Measurements from ENCODE around the gene GNAS-AS1. TPM values are rescaled to one million over a fixed set of nuclear protein-coding genes. Genes with fewer than 3 reads are reported as not detected.

GNAS-AS1 gene
- total RNA-seq, 1 donor from 2014 or later: 1.3 TPM

DNA sequence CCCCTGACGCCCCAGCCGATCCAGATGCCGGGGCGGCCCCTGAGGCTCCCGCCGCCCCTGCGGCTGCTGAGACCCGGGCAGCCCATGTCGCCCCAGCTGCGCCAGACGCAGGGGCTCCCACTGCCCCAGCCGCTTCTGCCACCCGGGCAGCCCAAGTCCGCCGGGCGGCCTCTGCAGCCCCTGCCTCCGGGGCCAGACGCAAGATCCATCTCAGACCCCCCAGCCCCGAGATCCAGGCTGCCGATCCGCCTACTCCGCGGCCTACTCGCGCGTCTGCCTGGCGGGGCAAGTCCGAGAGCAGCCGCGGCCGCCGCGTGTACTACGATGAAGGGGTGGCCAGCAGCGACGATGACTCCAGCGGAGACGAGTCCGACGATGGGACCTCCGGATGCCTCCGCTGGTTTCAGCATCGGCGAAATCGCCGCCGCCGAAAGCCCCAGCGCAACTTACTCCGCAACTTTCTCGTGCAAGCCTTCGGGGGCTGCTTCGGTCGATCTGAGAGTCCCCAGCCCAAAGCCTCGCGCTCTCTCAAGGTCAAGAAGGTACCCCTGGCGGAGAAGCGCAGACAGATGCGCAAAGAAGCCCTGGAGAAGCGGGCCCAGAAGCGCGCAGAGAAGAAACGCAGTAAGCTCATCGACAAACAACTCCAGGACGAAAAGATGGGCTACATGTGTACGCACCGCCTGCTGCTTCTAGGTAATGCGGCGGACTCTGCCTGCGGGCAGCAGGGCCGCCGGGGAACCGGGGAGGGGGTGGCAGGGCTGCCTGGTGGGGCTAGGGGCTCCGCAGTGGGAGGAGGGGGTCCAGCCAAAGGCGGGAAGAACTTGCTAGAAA, 4.2 kb upstream of the GNAS-AS1 start:
- no peak overlapping the region for H3K4me3 ChIP-seq (ENCODE audit: low read depth, low read length)
- no peaks in the 10 kb centered on the region for H3K36me3 ChIP-seq (ENCODE audit: control insufficient read depth, insufficient read depth, low read length)
- DNase-seq (ENCODE audit: low read depth): no peak
- TF ChIP-seq CTCF (IDR thresholded peaks at IDR 0.05; ENCODE audit: insufficient read depth, low read length, poor library complexity, severe bottlenecking): no peak
- peaks cover 48% of the 10 kb centered on the region for H3K27me3 ChIP-seq (ENCODE audit: control insufficient read depth, insufficient read depth, low read length)

GRCh38 chr20:58853976-58854637, 3.4 kb upstream of the GNAS-AS1 start:
- Histone ChIP-seq H3K27me3 (ENCODE audit: control insufficient read depth, insufficient read depth, low read length) (peaks cover 48% of the 10 kb centered on the region), H3K36me3 (ENCODE audit: control insufficient read depth, insufficient read depth, low read length) (no peaks in the 10 kb centered on the region), H3K4me3 (ENCODE audit: low read depth, low read length) (no peak overlapping the region)
- DNase-seq (ENCODE audit: low read depth): no peak
- TF ChIP-seq CTCF (IDR thresholded peaks at IDR 0.05; ENCODE audit: insufficient read depth, low read length, poor library complexity, severe bottlenecking): no peak

DNA sequence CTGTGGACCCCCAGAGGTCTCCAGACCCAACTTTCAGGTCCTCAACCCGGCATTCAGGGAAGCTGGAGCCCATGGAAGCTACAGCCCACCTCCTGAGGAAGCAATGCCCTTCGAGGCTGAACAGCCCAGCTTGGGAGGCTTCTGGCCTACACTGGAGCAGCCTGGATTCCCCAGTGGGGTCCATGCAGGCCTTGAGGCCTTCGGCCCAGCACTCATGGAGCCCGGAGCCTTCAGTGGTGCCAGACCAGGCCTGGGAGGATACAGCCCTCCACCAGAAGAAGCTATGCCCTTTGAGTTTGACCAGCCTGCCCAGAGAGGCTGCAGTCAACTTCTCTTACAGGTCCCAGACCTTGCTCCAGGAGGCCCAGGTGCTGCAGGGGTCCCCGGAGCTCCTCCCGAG, 2.8 kb upstream of the GNAS-AS1 start:
- TF ChIP-seq CTCF (IDR thresholded peaks at IDR 0.05; ENCODE audit: insufficient read depth, low read length, poor library complexity, severe bottlenecking): no peak
- Histone ChIP-seq H3K27me3 (ENCODE audit: control insufficient read depth, insufficient read depth, low read length) (peaks cover 48% of the 10 kb centered on the region), H3K4me3 (ENCODE audit: low read depth, low read length) (no peak overlapping the region), H3K36me3 (ENCODE audit: control insufficient read depth, insufficient read depth, low read length) (no peaks in the 10 kb centered on the region)
- DNase-seq (ENCODE audit: low read depth): no peak

- Histone ChIP-seq H3K4me3 (ENCODE audit: low read depth, low read length) (peak within 1 kb of the TSS; percentile 76), H3K27me3 (ENCODE audit: control insufficient read depth, insufficient read depth, low read length) (peaks cover 45% of the 10 kb centered on the region), H3K36me3 (ENCODE audit: control insufficient read depth, insufficient read depth, low read length) (no peaks in the 10 kb centered on the region)
- TF ChIP-seq CTCF (IDR thresholded peaks at IDR 0.05; ENCODE audit: insufficient read depth, low read length, poor library complexity, severe bottlenecking): peak; percentile 79
- DNase-seq (ENCODE audit: low read depth): no peak
These were observed 2.0 kb upstream of the GNAS-AS1 start, which contains the start of gene GNAS for GRCh38 chr20:58852543-58853271. GNAS (plus strand) TSS chr20:58852716.

DNA sequence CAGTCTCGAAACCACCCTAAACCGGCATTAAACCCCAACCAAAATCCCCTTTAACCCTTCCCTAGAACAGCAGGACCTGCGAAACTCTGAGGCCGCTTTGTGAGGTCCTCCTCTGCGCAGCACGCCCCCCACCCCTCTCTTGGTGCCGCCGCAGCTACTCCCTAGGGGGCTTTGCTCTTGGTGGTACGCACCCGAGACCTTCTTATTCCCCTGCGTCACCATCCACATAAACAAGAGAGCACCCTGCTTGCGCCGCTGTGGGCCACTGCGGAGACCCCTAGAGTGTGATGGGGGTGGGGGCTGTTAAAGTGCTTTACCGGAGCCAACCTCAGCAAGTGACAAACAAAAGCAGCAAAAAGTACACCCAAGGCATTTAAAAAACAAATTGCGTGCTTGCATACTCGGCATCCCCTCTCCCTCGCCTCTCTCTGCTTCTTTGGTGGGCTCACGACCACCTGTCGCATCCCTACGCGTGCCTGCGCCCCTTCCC, 1.3 kb upstream of the GNAS-AS1 start:
- no peak for DNase-seq (ENCODE audit: low read depth)
- peaks cover 39% of the 10 kb centered on the region for H3K27me3 ChIP-seq (ENCODE audit: control insufficient read depth, insufficient read depth, low read length)
- no peaks in the 10 kb centered on the region for H3K36me3 ChIP-seq (ENCODE audit: control insufficient read depth, insufficient read depth, low read length)
- TF ChIP-seq CTCF (IDR thresholded peaks at IDR 0.05; ENCODE audit: insufficient read depth, low read length, poor library complexity, severe bottlenecking): no peak
- H3K4me3 ChIP-seq (ENCODE audit: low read depth, low read length): no peak overlapping the region
